ENCODE data around the gene C6orf15.

GRCh38 chr6:31116661-31117385 lies 4.4 kb upstream of the C6orf15 start:
- TF ChIP-seq CTCF (IDR thresholded peaks at IDR 0.05; ENCODE audit: poor library complexity, severe bottlenecking) = no peak
- no peak for TF ChIP-seq TAF1 (IDR thresholded peaks at IDR 0.05; ENCODE audit: low read depth)
- no peak for TF ChIP-seq SMC3 (conservative IDR thresholded peaks at IDR 0.05; ENCODE audit: poor library complexity)
- TF ChIP-seq EP300 (conservative IDR thresholded peaks at IDR 0.05; ENCODE audit: poor library complexity, severe bottlenecking) = no peak
- no peak for TF ChIP-seq POLR2AphosphoS5 (IDR thresholded peaks at IDR 0.05)
- no peak for TF ChIP-seq RAD21 (conservative IDR thresholded peaks at IDR 0.05)
- no peak for TF ChIP-seq EZH2 (IDR thresholded peaks at IDR 0.05; ENCODE audit: borderline replicate concordance, insufficient read depth, low read length, poor library complexity, severe bottlenecking)
- no peak for TF ChIP-seq REST (IDR thresholded peaks at IDR 0.05; ENCODE audit: borderline replicate concordance)
- no peak for TF ChIP-seq MXI1 (conservative IDR thresholded peaks at IDR 0.05; ENCODE audit: poor library complexity, severe bottlenecking)
